Lower leg skin (tissue), 3 donors: ENCODE data around the gene CD86.

Experiments used
- CTCF ChIP-seq, 3 donors: fragments of 450-650 bp; IDR thresholded peaks; one replicate each; pipeline ENCODE4 v1.5.1; 2016; ENCODE audit warnings: antibody characterized with exemption in 3 of 3, mild to moderate bottlenecking in 3 of 3, moderate library complexity in 2 of 3
- POLR2A ChIP-seq, 2 donors: fragments of 450-650 bp; IDR thresholded peaks; one replicate each; pipeline ENCODE4 v1.6.1; 2016 to 2017; ENCODE audit warnings: antibody characterized with exemption in 2 of 2, mild to moderate bottlenecking in 1 of 2, moderate library complexity in 1 of 2

GRCh38 chr3:122169911-122170310 is 114.7 kb downstream of the CD86 start:
- TF ChIP-seq CTCF (IDR thresholded peaks at IDR 0.05): no peak
- no peak for TF ChIP-seq POLR2A (IDR thresholded peaks at IDR 0.05)
